A673 (cell line): Measurements from ENCODE around the gene IRF2.

ENCODE experiments used
- CTCF ChIP-seq: fragments of 300-800, 200-600 bp; sonication (generic); conservative IDR thresholded peaks from 2 replicates; pipeline ENCODE4 v1.5.1; 2017; ENCODE audit warnings: low read depth, mild to moderate bottlenecking, antibody characterized with exemption, low read length, moderate library complexity, mixed read lengths
- EZH2 ChIP-seq: fragments of 200-600 bp; sonication (generic); IDR thresholded peaks from 2 replicates; pipeline ENCODE4 v1.6.1; 2017; ENCODE audit warnings: borderline replicate concordance, low read depth, mild to moderate bottlenecking, mixed read lengths, antibody characterized with exemption, low read length; ENCODE audit not compliant: poor library complexity, severe bottlenecking

DNA sequence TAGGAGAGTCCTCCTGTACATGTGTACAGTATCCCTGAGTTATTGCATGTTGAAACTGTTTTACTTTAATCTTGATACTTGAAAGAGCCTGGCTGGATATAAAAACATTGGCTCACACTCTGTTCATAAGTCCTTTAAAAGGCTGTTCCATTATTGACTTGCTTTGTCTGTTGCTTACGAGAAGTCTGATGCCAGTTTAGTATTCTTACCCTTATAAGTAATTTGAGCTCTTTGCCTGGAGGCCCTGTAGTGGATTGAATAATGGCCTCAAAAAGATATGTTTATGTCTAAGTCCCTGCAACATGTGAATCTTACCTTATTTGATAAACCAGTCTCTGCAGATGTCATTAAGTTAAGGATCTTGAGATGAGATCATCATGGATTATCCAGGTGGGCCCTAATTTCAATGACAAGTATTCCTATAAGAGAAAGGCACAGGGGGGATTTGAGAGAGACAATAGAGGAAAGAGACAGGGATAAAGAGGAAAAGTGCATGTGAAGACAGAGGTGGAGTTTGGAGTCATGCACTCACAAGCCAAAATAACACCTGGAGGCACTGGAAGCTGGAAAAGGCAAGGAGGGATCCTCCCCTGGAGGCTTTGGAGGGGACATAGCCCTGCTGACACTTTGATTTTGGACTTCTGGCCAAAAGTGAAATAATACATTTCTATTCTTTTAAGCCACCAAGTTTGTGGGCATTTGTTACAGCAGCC lies 98.1 kb downstream of the IRF2 start:
- TF ChIP-seq CTCF (no peak), EZH2 (no peak)
